Femur (tissue), 1 donor: ENCODE data around the gene KIF6.
A peak's percentile ranks its signal among the peaks of the same experiment; 100 is the strongest.

Experiments used
- DNase-seq: peaks from one replicate; pipeline ENCODE4 v3.0.0-alpha.2; 2017

The KIF6 gene

DNA sequence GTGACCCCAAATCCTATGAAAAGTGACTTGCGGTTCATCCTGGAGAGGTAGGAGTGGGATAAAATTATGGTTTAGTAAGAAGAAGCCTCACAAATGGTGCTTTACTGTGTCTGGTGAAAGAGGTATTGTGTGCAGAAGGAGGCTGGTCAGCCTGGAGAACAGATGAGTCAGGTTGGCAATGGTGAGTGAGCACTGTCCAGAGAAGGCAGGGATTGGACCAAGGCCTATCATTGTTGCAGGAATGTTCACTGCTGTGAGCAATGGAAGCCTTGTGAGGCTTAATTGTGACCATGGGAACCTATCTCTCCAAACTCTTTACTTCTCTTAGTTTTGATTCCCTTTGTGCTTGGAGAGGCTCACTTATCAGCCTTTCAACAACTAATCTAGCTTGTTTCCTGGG lies 313.7 kb downstream of the KIF6 start:
- no peak for DNase-seq

DNA sequence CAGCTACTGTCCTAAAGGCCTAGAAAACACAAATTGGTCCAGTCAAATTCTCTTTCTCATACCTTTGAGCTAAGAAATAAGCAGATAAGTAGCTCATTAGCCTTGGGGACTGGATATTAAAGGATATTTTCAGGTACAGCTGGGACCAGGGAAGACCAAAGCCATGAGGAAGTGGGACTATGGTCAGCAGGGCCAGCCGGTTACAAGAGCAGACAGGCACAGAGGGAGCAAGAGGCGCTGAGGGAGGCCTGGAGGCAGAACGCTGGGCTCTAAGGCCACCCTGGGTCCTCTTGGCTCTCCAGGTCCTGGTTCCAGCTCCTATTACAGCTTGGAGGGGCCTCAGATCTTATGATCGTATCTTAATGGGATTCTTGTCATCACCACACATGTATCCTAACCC lies 314.2 kb downstream of the KIF6 start:
- DNase-seq, result no peak

DNA sequence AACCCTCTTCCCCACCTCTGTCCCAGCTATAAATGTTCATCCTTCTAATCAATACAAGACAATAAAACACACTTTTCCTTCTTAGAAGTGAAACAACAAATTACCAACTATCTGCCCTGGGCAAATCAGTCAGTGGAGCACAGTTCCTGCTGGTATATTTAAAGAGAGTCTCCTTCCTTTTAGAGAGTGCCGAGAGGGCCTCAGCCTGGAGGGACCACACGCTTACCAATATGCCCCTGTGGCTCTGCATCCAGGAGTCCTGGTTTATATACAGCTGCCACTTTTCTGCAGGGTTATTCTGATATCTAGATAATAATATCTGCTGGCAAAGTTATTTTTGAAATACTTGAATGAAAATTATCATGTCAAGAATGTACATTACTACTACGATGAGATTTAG lies 315.3 kb downstream of the KIF6 start:
- DNase-seq, result no peak

DNA sequence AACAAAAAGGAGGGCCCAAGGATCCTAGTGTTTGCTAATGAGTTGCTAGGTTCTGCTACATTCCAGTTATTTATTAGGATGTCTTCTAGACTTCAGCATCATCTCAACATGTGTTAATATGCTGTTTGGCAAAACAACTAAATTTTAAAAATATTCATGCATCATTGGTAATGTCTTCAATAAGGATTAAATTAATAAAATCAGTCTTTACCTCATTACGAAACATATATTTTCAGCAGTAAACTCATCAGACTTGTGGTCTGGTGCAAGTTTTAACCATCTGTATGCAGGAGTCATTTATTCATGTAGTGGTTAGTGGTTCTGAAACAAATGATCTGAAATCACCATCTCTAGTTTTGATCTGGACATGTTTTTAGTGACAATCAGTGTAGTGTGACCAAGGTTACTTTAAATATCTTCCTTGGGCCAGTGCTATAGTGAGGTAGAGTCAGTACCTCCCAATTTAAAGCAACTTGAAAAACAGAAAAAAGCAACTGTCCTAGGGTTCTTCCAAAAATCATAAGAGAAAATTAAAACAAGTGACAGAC lies 317.7 kb downstream of the KIF6 start:
- no peak for DNase-seq

DNA sequence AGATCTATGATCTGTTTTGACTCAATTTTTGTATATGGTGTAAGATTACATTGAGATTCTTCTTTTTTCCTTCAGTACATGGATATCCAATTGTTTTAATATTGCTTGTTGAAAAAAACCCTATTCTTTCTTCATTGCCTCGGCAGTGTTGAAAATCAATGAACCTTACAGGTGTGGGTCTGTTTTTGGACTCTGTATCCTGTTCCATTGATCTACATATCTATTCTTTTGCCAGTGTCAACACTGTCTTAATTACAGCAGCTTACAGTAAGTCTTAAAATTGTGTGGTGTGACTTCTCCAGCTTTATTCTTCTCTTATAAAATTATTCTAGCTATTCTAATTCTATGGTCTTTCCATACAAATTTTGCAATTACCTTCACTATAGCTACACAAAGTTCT lies 320.9 kb downstream of the KIF6 start:
- no peak for DNase-seq

DNA sequence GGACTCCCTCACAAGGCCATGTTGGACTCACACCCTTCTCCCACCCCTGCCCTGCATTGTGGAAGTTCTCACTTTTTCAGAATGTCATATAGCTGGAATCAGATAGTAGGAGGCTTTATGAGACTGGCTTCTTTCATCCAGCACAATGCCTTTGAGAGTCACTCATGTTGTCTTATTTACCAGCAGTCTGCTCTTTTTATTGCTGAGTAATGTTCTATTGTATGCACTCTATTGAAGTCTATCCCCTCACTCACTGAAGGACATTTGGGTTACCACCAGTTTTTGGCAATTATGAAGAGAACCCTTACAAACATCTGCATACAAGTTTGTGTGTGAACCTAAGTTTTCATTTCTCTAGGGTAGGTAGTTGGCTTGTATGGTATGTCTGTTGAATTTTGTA lies 321.9 kb downstream of the KIF6 start:
- no peak for DNase-seq

DNA sequence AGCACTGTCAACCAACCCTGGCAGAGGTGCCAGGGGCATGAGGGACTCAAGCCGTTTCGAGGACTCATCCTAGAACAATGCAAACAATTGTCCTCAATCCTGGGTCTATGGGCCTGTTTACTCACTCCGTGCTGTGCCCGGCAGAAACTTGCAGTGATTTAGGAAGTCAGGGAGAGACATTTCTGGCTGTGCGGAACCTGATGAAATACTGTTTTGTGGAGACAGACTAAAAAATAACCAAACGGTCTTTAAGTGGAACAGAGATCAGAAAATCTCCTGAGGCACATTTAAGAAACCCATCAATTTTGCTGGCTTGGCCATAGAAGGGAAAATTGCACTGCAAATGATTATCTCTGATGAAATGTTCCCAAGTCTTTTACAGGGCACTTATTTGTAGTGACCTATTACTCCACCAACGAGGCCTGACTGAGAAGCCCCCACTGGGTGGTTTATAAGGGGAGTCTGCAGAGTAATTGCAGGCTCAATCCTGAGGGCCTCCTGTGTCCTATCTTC lies 322.9 kb downstream of the KIF6 start:
- DNase-seq, result no peak

DNA sequence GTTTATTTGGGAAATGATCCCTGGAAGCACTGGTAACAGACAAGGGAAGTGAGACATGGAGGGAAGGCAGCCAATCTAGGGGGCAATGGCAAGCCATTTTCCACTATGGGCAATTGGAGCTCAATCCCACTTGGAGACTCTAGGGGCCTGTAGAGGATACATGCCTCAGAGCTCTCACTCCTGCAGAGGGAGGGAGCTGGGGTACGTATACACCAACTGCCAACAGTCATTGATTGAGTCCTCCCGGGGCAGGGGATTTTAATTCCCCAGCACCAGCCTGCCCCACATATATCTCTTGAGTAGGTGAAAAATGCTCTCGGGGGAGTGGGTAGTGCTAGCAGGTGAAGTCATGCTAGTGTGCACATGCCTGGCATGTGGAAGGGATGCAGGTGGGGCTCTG lies 323.8 kb downstream of the KIF6 start:
- no peak for DNase-seq

DNA sequence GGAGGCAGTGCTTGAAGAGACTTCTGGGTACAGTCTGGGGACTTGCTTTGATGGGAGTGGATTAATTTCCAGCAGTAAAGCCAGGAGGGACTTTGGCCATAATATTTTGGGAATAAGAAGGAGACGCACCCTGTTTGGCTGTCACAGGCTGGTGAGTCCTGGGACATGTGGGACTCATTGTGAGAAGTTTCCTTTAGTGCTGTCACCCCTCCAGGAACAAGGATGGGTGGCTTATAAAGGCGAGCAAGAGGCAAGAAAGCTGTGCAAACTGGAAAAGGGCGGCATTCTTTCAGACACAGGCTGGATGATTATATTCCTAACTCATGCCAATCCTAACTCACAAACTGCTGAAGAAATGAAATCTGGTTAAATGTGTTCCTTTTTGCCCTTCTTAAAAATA lies 325.2 kb downstream of the KIF6 start:
- DNase-seq, result no peak

DNA sequence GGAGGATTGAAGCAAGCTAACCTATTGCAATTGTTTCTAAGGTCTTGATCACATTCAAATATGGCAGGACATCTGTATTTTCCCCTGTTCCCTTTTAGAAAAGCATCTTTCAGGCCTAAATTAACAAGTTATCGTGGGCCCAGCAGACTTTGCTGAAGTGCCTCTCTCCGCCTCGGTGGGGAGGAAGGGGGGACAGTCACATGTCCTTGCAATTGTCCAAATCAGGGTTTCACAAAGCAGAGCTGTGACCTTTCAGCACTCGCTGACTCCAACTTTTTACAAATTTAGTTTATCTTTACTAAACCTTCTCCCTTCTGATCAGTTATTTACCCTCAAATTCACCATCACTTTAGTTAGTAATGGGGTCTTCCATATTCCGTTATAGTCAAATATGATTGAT lies 328.4 kb downstream of the KIF6 start:
- no peak for DNase-seq

DNA sequence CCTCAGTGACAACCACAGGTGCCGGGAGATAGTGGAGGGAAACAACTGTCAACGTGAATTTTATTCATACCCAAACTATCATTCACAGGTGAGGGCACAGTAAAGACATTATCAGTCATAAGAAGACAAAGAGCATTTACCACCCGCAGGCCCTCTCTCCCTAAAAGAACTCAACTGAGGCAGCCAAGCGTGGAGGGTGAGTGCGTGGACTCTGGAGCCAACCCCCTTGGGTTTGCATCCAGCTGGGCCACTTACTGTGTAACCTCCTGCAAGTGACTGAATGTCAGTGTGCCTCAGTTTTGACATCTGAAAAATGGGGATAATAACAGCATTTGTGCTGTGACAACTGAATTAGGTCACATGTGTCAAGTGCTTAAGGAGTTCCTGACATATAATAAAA lies 332.1 kb downstream of the KIF6 start:
- no peak for DNase-seq

DNA sequence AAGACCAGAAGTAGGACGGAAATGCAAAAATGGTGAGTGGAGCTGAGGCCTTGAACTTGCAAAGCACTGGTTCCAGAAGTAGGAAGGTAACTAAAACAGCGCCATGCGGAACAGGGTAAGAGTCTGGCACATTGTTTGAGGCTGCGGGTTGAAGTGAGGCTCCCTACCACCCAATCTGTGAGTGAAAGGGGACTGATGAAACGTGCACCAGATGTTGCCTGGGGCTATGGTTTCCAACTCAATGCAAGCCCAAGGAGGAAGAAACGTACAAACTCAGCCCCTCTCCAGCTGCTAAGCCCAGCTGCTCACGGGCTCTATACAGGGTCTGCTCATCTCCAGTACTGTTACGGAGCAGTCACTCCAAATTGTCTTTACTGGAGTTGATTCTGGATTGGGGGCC lies 334.0 kb downstream of the KIF6 start:
- DNase-seq, result no peak

DNA sequence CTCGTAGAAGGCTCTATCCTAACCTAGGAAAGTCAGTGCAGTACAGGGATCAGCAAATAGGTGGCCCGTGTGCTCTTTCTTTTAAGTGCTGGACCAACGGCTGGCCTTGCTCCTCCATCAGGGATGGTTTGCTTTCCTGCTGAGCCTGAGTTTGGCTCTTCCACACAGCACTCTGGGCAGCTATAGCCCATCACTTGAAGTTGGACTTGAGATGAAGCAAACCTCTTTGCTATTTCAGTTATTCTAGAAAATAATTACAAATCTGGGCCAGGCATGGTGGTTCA lies 335.8 kb downstream of the KIF6 start:
- no peak for DNase-seq

DNA sequence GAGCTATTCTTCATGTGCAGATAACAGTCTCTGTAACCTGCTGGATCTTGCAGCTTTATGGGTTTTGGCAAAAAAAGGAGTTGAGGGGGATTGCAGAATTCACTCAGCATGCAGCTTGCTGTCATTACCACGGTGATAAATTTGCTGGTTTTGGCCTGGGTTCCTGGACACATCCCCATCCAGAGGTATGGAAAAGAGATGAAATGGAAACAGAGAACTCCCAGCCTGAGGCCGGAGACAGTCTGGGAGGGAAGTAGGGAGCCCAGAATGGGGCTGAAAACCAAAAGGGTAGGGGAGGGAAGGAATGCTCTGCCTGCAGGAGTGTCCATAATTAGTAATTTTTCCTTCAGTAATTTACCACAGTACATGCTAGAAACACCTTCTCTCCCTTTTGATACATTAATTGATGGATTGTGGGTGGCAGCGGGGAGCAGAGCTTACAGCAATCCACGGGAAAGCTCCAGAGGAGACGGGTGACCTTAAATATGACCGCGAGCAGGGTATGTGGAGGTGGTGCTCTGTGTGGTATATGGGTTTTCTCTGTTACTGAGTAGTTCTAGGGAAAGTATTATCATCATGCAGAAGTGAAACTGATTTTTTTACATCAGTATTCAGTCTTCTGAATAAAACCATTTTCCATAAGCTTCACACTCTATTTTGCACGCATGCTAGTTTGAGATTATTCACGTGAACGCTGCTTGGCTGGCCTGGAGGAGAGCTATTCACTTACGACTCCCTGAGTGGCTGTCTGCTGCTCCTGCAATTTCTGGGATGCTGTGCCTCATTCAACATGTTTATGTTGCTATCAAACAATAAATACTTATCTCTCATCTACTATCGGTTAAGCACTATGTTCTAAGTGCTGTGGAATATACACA lies 336.4 kb downstream of the KIF6 start:
- peak; percentile 88 for DNase-seq

DNA sequence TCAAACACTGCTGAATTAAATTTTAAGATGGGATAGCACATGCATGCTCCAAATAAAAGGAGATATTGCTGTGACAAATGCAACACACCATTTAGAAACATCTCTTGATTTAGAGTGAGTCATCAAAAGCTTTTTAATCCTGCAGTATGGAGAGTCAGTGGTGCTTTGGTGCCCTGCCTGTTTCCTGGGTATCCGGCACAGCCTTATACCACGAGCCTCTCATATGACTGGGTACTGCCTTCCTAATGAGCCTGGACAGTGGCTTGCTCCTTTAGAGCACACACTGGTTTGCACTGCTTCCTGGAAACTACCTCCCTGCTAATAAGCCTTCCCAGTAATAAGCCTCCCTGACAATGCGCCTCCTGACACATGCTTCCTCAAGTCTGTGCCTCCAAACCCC lies 337.4 kb downstream of the KIF6 start:
- DNase-seq, result no peak

DNA sequence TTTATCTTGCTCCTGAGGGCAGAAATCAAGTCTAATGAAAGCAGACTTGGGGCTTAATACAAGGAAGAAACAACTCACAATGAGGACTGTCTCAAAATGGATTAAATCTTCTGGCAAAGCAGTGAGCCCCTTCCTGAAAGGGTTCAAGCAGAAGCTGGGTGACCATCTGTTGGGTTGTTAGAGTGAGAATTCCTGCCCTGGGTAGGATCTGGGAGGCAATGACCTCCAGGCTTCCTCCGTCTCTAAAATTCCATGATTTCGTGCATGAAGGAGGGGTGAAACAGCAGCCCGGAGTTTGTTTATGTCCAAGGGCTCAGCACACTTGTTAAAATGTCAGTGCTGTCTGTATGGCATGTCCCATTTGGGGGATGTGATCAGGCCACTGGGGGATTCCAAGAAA lies 338.7 kb downstream of the KIF6 start:
- no peak for DNase-seq

DNA sequence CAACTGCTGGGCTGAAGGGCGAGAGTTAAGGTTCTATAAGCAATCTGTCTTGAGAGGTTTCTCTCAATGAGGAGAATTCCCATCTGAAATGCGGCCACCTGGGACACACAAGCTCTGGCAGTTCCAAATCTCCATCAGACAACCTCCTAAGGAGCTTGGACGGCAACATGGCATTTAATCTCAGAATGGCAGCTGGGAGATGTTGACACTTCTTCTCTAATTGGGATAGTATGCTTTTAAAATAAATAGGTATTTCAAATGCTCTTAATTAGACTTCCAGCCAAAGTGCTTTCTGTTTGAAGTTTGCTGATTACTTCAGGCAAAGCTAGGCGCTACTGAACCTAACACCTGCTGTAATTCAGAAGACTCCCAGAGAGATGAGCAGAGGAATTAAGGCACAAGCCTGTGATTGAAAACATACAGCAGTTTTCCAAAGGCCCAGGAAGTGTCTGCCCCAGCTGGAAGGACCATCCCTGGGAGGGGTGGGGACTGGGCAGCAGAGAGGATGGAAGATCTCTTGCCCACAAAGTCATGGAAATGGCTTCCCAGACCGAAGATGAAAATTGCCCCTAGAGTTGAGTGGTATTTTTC lies 343.6 kb downstream of the KIF6 start:
- DNase-seq, result no peak

DNA sequence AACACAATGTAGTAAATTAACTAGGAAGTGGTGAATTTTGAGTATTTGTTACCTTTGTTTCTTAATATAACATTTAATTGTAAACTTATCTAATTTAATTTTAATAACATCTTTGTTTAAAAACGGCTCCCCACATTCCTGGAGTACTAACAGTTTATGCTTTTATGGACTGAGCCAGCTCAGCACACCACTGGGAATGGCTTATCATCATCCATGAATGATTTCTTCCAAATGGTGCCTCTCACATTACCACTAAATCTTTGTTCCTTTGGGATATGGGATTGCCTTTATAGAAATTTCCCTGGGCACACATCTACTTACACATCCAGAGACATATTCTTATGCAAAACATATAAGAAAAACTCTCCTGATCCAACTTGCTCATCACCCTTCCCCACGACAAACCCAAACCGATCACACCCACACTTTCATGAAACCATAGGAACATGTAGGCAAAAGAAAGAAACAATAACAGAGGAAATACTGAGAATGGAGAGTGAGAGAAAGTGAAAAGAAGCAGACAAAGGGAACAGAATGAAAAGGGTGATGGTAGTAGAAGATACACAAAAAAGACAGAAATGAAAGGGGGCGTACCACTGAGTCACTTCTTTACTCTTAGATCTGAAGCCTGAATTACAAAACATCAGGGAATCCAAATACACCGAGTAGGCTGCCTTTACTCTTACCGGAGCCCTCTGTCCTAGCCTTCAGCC lies 344.2 kb downstream of the KIF6 start:
- DNase-seq, result no peak

DNA sequence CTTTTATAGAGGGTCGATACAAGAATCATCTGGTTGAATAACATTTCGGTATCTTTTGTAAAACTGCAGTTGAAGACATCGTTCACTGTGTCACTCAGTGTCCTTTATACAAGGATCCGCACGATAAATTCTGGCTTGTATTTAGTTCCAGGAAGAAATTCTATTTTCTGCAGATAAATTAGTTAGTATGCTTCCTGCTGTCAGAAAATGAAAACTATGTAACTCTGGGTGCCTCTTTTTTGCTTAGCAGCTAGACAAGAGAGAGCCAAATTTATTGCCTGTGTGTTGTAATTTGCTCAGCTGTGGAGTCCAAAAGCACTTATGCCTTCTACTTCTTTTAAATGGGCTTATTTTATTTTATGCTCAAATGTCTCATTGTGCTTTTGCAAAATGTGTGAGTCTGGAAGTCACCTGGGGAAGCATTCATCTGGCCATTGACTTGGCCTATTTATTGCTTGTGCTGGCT lies 346.2 kb downstream of the KIF6 start:
- no peak for DNase-seq

DNA sequence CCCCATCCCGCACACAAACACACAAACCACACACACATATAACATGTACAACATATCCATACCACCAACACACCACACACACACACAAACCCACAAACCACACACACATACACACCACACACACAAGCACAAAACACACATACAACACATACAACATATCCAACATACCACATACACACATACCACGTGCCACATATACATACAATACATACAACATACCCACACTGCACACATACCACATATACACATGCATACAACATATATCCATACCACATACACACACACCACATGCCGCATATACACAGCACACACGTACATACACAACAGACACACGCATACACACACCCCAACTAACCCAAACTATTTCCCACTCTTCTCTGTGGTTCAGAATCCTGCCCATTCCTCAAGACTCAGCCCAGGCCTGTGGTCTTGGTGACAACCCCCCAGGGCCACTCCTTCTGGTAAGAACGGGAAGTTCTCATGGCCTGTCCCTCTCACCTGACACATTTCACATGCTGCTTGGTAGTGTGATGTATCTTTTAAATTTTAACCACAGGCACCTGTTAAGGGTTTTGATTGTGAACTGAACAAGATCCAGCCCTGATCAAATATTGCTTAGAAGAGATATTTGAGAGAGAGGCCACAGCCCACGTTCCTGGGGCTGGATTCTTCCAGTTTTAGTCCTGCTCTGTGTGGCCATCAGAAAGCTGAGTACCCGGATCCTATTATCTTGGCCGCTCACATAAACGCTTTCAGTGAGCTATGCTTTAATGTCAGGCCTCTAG lies 346.8 kb downstream of the KIF6 start:
- no peak for DNase-seq

DNA sequence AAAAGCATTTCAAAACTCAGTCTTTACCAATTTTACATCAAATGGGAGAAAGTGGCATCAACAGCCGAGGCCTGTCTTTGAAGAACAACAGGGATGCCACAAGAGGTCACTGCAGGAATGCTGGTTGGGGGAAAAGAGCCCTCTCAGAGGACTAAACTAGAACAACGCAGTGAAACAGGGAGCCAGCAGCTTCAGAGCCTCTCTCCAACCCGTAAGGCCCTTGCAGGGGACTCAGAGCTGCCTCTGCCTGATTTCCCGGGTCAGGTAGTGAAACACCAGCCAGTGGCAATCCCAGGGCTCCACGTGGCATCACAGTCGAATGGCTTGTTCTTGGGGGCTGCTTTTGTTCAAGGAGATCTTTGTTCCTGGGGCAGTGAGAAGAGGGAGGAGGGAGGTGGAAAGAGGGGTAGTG lies 347.7 kb downstream of the KIF6 start:
- peak; percentile 87 for DNase-seq

DNA sequence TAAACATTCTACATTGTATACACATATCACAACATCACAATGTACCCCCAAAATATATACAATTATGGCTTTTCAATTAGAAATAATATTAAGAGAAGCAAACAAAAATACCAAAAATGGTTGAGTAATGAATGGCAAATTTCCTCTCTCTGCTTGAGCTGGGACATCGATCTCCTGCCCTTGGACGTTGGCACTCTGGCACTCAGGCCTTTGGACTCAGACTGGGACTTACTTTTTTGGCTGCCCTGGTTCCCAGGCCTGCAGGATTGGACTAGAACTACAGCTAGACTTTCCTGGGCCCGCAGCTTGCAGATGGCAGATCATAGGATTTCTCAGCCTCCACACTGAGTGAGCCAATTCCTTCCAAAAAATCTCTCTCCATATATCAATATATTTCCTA lies 349.8 kb downstream of the KIF6 start:
- DNase-seq, result no peak

DNA sequence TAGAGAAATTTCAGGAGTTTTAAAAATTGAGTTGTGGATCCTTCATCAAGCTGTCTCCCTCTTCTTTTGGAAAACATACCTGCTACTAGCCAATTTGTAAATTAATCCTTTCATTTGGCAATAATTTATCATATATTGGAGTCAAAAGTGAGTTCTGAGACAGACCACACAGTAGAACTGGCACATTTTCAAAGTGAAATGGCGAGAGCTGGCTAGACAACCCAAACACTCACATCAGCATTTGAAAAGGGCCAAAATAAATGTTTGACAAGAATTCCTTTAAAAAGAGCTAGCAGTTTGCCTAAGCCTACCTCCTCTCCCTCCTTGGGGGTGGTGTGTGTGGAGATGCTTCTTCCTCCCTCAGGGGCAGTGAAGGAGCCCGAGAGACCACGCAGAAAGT lies 354.8 kb downstream of the KIF6 start:
- DNase-seq, result no peak
